ENCODE measurements around the gene PAXX.

Gene PAXX

GRCh38 chr9:137034039-137034708 is 42.0 kb downstream of the PAXX start:
- DNase-seq (ENCODE audit: low spot score), result no peak

DNA sequence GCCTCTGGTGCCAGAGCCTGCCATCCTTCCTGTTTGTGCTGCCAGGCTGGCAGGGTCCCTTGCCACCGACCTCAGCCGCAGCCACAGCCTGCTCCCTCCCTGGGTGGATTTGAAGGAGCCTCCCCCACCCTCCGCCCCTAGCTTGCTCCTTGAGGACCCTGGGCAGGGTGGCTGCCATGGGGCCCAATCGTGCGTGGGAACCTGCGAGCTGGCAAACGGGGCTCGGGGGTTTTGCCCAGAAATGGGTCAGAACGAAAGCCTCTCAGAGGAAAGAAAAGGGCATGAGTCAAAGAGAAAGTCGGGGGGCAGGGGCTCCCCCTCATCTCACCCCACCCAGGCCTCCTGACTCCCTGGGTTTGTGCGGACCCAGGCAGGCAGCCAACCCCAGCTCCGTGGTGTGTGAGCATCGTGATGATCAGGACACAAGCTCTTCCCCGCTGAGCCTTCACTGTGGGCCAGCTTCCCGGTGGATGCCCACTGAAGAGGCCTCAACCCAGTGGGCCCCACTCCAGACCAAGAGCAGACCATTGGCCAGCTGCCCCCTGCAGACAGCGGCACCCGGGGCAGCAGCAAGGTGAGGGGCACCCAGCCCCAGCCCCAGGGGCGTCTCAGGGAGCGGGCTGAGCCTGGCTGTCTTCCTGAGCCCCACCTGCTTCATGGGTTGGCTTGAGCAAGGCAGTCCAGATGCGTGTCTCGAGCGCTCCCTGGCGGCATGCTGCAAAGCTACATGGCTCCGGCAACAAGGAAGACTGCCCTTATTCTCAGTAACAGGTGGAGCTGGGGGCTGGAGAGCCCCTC is 42.7 kb downstream of the PAXX start:
- DNase-seq (ENCODE audit: low spot score), result peak; percentile 90

DNA sequence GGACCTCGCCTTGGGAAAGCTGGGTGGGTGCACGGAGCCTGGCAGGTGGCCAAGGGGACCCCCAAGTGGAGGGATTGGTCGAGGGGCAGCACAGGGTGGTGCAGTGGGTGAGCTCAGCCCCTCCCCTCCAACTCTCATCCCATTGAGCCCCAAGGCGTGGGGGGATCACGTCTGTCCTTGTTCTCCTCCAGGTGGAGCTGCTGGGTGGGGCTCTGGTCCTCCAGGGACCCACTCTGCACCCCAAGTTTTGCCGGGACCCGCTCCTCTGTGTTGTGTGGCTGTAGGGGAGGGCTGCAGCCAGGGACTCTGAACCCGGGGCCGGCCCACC is 43.2 kb downstream of the PAXX start:
- DNase-seq (ENCODE audit: low spot score), result peak; percentile 63

DNA sequence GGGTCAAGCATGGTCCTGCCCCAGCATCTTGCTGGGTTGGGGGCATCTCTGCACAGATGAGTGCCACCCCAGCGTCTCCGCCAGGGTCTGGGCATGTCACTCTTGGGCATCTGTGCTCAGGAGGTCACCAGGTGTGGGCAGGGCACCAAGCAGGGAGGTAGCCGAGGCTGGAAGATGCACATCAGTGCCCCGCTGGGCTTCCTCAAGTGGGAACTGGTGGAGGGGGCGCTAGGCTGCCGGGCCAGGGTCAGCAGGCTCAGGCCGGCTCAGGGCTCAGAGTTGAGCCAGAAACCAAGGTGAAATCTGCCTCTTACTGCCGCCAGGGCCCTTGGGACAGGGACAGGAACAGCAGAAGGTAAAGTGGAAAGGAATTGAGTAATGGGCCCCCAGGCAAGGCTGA is 43.7 kb downstream of the PAXX start:
- DNase-seq (ENCODE audit: low spot score), result no peak

DNA sequence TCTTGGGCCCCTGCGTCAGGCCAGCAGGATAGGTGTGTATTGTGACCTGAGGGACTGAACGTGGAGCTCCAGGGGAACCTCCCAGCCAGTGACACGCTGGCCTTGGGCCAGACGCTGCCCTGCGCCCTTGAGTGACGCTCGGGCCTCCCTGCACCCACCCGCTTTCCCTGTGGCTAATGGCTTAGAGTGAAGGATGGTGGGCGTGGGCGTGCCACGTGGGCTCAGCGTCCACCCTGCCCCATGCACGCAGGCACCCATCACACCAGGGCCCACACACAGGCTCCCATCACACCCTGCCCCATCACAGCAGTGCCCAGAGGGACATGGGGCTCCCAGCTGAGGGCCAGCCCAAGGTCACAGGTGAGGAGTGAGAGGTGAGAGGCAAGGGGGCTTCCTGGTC is 44.8 kb downstream of the PAXX start:
- DNase-seq (ENCODE audit: low spot score), result no peak

DNA sequence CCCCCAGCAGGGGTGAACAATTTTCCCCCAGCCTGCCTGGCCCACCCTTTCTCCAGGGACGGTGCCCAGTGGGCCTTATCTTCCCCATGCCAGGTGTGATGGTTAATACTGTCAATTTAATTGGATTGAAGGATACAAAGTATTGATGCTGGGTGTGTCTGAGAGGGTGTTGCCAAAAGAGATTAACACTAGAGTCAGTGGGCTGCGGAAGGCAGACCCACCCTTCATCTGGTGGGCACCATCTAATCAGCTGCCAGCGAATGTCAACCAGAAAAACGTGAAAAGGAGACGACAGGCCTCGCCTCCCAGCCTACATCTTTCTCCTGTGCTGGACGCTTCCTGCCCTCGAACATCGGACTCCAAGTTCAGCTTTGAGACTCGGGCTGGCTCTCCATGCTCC is 45.3 kb downstream of the PAXX start:
- DNase-seq (ENCODE audit: low spot score), result no peak

DNA sequence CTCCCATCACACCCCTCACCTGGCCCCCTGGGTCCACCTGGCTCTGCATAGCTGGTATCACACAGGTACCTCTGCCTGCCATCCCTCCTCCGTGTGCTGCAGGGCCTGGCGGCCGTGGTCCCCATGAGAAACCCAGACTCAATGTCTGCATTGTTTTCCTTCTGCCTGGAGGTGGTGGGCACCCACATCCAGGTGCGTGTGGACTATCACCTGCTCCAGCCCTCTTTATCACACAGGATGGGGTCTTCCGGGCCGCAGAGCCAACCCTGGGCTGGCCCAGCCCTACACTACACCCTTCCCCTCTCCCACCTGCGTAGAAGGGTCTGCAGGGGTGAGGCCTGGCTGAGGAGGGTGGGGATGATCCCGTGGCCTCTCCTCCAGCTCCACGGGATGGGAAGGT is 46.7 kb downstream of the PAXX start:
- DNase-seq (ENCODE audit: low spot score), result no peak

DNA sequence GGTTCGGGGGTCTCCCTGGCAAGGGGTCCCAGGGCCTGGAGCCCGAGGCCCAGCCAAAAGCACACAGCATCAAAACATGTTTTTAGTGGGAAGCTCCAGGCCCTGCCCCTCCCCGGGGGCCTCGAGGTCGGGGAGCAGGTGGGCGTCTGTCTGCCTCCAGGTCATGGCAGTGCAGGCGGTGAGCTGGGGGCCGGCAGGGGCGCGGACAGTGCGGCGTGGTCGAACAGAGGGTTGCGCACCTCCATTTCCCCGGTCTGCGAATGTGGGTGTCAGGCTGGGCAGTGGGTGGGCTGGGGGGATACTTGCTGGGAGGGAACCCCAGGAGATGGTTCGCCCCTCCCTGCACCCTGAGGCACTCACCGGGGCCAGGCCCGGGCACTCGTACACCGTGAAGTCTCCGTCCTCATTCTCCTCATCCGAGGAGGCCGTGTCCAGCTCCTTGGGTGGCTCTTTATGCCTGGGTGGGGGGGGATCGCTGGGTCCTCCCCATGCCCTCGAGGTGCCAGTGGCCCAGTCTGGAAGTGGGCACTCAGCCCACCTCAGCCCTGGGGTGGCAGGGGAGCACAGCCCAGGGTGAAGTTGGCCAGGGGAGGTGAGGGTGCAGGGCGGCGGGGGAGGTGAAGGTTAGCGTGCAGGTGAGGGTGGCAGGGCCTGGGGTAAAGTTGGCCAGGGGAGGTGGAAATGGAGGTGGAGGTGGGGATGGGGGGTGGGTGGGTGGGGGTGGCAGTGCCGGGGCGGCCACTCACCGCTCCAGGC is 47.6 kb downstream of the PAXX start:
- no peak for DNase-seq (ENCODE audit: low spot score)

- DNase-seq (ENCODE audit: low spot score), result no peak
Measured at GRCh38 chr9:137040568-137040967, 48.3 kb downstream of the PAXX start.

GRCh38 chr9:137041124-137041523 is 48.9 kb downstream of the PAXX start:
- DNase-seq (ENCODE audit: low spot score), result no peak

DNA sequence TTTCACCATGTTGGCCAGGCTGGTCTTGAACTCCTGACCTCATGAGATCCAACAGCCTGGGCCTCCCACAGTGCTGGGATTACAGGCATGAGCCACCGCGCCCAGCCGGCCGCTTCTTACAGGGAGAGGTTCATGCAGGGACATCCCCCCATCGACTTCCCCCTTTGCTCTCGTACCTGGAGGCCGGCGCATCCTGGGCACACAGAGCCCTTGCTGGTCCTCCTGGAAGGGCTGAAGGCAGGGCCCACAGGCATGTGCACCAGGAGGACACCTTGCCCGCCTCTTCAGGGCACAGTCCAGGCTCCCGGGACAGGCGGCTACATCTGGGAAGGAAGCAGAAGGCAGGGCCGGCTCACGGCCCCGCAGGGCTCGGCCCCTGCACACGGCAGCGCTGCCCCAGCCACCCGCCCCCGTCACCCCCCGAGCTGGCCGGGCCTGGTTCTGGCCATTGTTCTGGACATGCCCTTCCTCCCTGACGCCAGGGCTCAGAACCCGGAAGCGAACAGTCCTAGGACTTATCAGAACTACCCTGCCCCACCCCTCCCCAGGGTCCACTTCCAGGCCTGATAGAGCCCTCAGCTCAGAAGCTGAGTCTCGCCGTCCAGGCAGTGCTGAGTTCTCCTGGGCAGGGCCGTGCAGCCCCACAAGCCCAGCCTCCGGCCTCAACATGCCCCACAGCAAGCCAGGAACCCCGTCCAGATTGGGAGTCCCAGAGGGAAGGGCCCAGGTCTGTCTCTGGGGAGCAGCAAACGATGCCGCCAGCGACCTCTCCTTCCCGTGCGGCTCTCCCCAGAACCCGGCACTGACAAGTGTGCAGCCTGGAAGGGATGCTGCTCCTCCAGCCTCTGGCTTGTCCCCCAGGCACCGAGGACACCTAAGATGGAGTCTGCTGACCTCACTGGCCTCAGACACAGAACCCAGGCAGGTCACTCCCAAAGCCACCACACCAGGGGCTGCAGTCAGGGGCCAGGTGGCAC is 50.8 kb downstream of the PAXX start:
- peak; percentile 63 for DNase-seq (ENCODE audit: low spot score)
